Ishikawa (cell line): Measurements from ENCODE around the gene HEMK1.

Experiments used
- EGR1 ChIP-seq: IDR thresholded peaks from 2 replicates; pipeline ENCODE4 v1.6.1; 2012
- EP300 ChIP-seq: IDR thresholded peaks from 2 replicates; pipeline ENCODE4 v1.6.1; 2012; ENCODE audit warnings: borderline replicate concordance
- MAX ChIP-seq: IDR thresholded peaks from 2 replicates; pipeline ENCODE4 v1.6.1; 2012
- RAD21 ChIP-seq: IDR thresholded peaks from 2 replicates; pipeline ENCODE4 v1.6.1; 2012; ENCODE audit warnings: low read depth
- YY1 ChIP-seq: IDR thresholded peaks from 2 replicates; pipeline ENCODE4 v1.6.1; 2012; ENCODE audit warnings: low read depth

GRCh38 chr3:50599115-50599715, 29.9 kb downstream of the HEMK1 start:
- TF ChIP-seq YY1 (no peak), MAX (no peak), EGR1 (no peak), RAD21 (no peak), EP300 (no peak)
